GM18517 (cell line): Measurements from ENCODE around the gene VPS37B.

Experiments used
- ATAC-seq: cut with Tn5 transposase; IDR thresholded peaks from one replicate; pipeline ENCODE4 v1.9.1; 2021; ENCODE audit warnings: mild to moderate bottlenecking, moderate library complexity; ENCODE audit not compliant: unreplicated experiment

VPS37B gene

GRCh38 chr12:122842505-122843405 is 53.2 kb downstream of the VPS37B start:
- ATAC-seq: no peak

DNA sequence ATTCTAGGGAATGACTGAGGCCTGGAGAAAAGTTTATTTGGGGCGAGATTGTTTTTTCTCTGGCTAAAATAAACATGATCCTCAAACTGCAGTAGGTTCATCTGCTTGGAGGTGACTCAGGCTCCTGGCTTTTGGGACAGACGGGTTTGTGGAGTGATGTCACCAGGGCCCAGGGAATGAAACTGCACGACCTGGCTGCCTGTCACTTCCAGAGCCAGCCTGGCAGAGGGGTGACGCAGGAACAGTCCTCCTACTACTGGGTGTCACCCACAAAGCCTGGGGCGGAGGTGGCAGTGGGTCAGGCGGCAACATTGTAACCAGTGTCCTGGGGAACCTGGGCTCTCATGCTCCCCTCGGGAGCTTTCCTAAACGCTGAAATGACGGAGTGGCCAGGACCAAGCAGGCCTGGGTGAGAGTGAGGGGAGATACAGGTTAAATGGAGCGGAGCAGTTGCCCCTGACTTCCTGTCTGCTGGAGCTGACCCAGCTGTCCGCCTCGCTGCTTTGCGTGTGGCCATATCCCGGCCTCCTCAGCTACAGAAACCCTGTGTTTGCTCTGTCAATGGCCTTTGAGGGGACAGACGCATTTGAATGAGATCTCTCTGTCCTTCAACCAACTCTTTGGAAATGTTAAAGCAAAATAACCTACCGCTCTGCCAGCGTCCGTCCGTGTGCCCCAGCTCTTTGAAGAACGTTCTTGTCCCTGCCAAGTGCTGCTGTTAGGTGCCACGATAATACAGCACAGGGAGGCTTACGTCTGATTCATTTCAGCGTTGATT is 54.2 kb downstream of the VPS37B start:
- ATAC-seq: no peak

GRCh38 chr12:122840580-122841513 is 55.1 kb downstream of the VPS37B start:
- no peak for ATAC-seq

DNA sequence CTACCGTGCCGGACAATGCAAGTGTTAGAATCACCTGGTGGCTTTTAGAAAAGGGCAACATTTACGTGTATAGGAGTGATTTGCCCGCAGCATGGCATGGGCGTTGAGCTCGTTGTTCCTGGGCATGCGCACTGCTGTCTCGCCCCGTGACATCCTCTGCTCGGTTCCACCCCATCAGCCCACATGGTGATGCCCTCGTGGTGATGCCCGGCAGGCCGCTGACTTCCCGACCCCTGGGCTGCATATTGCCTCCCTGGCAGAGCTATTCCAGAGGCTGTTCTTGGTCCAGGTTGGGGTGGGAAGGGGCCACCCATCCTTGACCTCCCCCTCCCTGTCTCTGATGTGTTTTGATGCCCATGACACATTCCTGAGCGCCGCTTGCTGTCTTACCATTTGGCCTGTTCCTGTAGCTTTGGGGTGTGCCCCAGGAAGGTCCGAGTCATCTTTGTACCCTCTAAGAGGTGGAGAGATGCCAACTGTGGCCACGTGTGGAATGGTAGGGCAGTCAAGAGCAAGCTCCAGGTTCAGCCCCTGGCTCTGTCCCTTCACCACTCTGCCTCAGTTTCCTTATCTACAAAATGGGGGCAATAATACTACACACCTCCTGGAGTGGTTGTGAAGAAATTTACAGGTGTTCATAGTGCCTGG is 55.9 kb downstream of the VPS37B start:
- no peak for ATAC-seq

GRCh38 chr12:122838841-122839240 is 57.1 kb downstream of the VPS37B start:
- ATAC-seq: no peak

DNA sequence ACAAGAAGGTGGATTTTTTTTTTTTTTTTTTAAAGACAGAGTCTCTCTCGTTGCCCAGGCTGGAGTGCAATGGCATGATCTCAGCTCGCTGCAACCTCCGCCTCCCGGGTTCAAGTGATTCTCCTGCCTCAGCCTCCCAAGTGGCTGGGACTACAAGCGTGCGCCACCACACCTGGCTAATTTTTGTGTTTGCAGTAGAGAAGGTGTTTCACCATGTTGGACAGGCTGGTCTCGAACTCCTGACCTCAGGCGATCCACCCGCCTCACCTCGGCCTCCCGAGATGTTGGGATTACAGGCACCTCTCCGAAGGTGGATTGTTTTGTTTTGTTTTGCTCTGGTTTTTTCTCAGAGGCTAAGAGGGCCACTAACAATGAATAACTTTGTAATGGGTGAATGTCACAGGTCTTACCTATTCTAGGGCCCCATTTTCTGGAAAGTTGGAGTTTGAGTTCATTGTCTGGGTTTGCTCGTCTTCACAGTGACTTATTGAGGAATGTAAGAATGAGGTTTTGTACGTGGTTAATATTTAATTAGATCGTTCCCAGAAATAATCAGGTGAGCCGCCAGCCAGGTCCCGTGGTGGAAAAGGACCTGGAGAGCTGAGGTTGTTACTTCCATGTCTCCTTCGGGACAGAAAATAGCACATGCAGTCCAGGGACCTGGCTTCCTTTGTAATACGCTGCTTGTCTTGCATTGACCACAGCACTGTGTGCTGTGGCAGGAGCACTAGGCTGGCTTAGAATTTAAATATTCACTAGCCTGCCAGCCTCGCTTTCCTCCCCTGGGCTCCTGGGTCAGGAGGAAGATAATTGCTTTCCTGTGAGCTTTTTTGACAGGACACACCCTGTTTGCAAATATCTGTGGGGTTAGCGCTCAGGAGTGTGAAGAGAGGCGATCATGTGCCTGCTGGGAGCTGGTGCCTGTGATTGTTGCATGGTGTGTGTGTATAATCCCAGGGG is 58.3 kb downstream of the VPS37B start:
- no peak for ATAC-seq

DNA sequence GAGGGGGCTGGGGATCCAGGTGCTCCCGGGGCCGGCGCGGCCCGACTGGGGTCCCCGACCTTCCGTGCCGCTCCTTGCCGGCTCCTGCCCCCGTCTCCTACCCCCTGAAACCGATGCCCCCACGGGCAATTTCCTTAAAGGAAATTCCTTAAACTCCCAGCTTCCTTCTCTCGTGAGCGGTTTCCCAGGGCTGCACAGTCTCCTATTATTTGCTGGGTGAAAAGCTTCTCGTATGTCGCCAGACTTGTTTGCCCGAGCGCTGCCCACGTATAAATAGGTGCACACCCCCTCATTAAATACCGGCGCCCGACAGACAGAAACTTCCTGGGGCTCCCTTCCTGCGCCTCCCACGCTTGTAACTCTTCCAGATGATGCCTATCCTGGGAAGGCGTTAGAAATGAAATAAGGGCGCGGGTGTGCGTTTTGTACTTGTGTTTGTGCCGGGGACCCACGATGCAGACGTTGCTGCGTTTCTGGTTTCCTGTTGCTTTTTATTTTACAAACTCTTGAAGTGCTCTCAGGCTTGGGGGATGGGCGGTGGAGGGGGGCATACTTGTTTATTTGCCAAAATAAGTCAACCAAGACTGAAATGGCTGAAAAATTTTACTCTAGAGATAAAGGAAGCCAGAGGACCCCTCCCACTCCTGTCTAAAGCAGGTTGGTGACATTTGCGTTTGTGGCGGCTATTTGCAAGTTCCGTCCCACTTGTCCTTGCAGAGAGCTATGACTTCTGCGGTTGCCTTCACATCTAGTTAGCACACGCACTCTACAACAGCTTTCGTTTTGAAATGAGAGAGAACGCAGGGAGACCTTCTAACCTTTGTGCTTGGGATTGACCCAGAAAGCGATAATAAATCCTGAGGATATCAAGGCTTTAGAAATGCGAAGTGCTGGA is 59.6 kb downstream of the VPS37B start:
- ATAC-seq: no peak

DNA sequence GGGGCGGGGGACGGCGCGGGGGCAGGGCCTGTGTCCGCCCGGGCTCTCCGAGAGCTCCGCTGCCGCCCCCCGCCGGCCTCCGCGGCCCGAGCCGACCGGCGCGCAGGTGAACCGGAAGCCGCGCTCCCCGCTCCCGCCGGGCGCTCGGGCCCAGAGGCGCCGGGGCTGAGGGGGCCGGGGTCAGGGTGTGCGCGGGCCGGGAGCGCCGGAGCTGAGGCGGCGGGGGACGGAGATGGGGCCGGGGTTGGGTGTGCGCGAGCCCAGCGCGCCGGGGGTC is 60.2 kb downstream of the VPS37B start:
- ATAC-seq: no peak

GRCh38 chr12:122834921-122835749 is 60.8 kb downstream of the VPS37B start, which contains the start of gene HIP1R:
HIP1R (plus strand) TSS chr12:122835457; CDS start chr12:122835551, 94 bp downstream.
- ATAC-seq: no peak

DNA sequence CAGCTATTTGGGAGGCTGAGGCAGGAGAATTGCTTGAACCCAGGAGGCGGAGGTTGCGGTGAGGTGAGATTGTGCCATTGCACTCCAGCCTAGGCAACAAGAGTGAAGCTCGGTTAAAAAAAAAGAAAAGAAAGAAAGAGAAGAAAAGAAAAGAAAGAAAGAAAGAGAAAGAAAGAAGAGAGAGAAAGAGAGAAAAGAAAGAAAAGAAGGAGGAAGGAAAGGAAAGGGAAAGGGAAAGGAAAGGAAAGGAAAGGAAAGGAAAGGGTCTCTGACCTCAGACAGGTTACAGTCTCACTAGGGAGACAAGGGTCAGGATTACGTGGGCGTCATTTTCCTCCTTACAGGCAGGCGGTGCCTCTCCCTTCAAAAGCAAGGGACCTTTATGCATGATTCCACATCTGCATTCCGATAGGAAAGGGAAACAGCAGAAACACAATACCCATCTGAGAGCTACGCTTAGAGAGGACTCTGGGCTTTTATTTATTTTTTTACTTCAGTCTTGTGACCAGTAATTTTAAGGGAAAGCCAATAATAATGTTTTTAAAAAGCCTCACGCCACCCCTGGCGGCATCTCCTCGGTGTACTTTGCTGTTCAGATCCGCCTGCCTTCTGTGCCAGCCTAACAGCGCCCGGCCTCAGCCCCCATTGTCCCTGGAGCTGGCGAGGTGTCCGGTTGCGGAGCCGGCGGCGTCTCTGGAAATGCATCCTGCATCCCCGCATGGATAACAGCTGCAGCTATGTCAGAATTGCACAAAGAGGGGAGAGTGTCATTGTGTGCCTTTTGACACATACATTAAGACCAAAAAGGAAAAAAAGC is 61.6 kb downstream of the VPS37B start:
- ATAC-seq: no peak

- ATAC-seq: no peak
Observed at GRCh38 chr12:122830517-122831214, 65.3 kb downstream of the VPS37B start.

- ATAC-seq: no peak
Observed at GRCh38 chr12:122827258-122827657, 68.7 kb downstream of the VPS37B start.

GRCh38 chr12:122825773-122826724 is 69.9 kb downstream of the VPS37B start:
- ATAC-seq: no peak

- ATAC-seq: no peak
Observed at GRCh38 chr12:122823429-122823828, 72.5 kb downstream of the VPS37B start.

DNA sequence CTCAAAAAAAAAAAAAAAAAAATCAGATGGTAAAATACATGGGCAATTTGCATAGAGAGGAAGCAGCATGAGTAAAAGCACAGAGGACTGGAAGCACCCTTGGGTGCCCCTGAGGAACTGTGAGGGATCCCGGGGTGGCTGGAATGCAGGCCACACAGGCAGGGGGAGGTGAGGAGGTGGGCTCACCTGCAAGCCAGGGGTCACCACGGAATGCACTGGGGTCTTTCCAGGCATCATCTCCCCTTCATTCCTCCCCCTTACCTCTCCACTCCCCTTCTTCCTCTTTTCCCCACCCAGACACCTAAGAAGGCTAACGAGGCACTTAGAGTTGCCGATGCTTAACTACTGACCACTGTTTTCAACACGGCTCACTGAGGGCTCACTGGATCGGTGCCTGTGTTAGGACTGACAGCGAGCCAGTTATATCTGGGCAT is 75.1 kb downstream of the VPS37B start:
- no peak for ATAC-seq
